ENCODE data around the gene ETNPPL.

ETNPPL gene

DNA sequence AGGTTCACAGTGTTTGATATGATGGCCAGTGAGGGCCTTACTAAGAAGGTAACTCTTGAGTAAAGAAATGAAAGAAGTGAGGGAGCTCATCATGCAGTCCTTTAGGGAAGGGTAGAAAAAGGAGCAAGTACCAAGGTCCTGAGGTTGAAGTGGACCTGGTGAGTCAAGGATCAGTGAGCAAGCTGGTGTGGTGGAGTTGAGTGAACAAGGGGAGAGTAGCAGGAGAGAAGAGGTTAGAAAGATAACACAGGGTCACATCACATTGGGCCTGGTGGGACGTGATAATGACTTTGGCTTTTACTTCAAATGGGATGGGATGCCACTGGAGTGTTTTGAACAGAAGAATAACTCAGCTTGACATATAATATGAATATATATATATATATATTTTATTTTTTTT is 67.8 kb downstream of the ETNPPL start:
- DNase-seq, result no peak

- DNase-seq, result no peak
These were observed 68.4 kb downstream of the ETNPPL start for GRCh38 chr4:108694423-108694822.

GRCh38 chr4:108693819-108694218 is 69.0 kb downstream of the ETNPPL start:
- DNase-seq, result no peak

DNA sequence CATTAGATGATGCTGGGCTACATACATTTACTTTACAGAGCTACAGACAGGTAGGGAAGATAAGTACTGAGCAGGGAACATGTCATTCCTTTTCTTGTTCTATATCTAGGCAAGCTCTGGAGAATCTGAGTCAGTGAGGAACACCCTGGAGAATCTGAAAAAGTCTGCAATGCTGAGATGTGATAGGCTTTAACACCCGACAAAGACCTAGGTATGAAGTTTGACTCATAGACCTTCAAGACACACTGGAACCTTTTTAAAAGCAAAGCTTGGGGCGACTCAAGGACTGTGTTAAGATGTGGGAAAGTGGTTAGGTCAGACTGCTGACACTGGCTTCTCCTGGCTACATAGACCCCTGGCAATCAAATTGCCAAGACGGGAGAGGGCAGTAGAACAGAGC is 69.6 kb downstream of the ETNPPL start:
- DNase-seq, result no peak

Measured in T-helper 9 cell (primary cell).